ENCODE results near the gene CREB5. TPM values are rescaled to one million over a fixed set of nuclear protein-coding genes. Genes with fewer than 3 reads are reported as not detected.

The CREB5 gene
- total and polyA plus RNA-seq, 3 donors from 2014 or later: 2.0 to 2.9 (median 2.9) TPM

GRCh38 chr7:28773423-28774145 lies 361.3 kb downstream of the CREB5 start:
- DNase-seq: no peak
- no peaks in the 10 kb centered on the region for H3K27me3 ChIP-seq
- TF ChIP-seq CTCF (IDR thresholded peaks at IDR 0.05): no peak
- H3K4me1 ChIP-seq: no peaks in the 10 kb centered on the region
- 85 to 88% methylated on average over 6 of the region's 6 CpGs for WGBS, 2 donors
- H3K4me3 ChIP-seq: no peak overlapping the region
- no peaks in the 10 kb centered on the region for H3K36me3 ChIP-seq (ENCODE audit: low read depth, missing control alignments)
- no peak overlapping the region for H3K27ac ChIP-seq
- intact Hi-C loops (cut with DNase I; ENCODE audit: low total_unique reads): no loop called here
- no peaks in the 10 kb centered on the region for H3K9me3 ChIP-seq

GRCh38 chr7:28774261-28774988 lies 362.1 kb downstream of the CREB5 start:
- Histone ChIP-seq H3K36me3 (ENCODE audit: low read depth, missing control alignments) (no peaks in the 10 kb centered on the region), H3K27ac (no peak overlapping the region), H3K9me3 (no peaks in the 10 kb centered on the region), H3K4me1 (no peaks in the 10 kb centered on the region), H3K4me3 (no peak overlapping the region), H3K27me3 (no peaks in the 10 kb centered on the region)
- intact Hi-C loops (cut with DNase I; ENCODE audit: low total_unique reads): no loop called here
- no peak for DNase-seq
- no peak for TF ChIP-seq CTCF (IDR thresholded peaks at IDR 0.05)
- TF ChIP-seq POLR2A (IDR thresholded peaks at IDR 0.05): no peak
- WGBS, 2 donors: 62 to 80% methylated on average over 4 of the region's 4 CpGs

- DNase-seq: no peak
- H3K4me1 ChIP-seq: no peaks in the 10 kb centered on the region
- H3K27ac ChIP-seq: no peak overlapping the region
- H3K9me3 ChIP-seq: no peaks in the 10 kb centered on the region
- no peaks in the 10 kb centered on the region for H3K36me3 ChIP-seq (ENCODE audit: low read depth, missing control alignments)
- intact Hi-C loops (cut with DNase I; ENCODE audit: low total_unique reads): no loop called here
- H3K27me3 ChIP-seq: no peaks in the 10 kb centered on the region
- no peak overlapping the region for H3K4me3 ChIP-seq
- 74 to 81% methylated on average over 4 of the region's 4 CpGs for WGBS, 2 donors
- no peak for TF ChIP-seq POLR2A (IDR thresholded peaks at IDR 0.05)
- no peak for TF ChIP-seq CTCF (IDR thresholded peaks at IDR 0.05)
Measured at GRCh38 chr7:28776463-28777157, 364.3 kb downstream of the CREB5 start.

- intact Hi-C loops (cut with DNase I; ENCODE audit: low total_unique reads): no loop called here
- Histone ChIP-seq H3K36me3 (ENCODE audit: low read depth, missing control alignments) (no peaks in the 10 kb centered on the region), H3K4me3 (no peak overlapping the region), H3K27ac (no peak overlapping the region), H3K9me3 (no peaks in the 10 kb centered on the region), H3K27me3 (no peaks in the 10 kb centered on the region), H3K4me1 (no peaks in the 10 kb centered on the region)
- TF ChIP-seq POLR2A (IDR thresholded peaks at IDR 0.05): no peak
- no peak for DNase-seq
- WGBS, 2 donors: 64 to 68% methylated on average over 4 of the region's 4 CpGs
Measured at GRCh38 chr7:28778786-28779185, 366.5 kb downstream of the CREB5 start.

- H3K4me1 ChIP-seq: no peaks in the 10 kb centered on the region
Measured at GRCh38 chr7:28779954-28780353, 367.6 kb downstream of the CREB5 start.

More at GRCh38 chr7:28779954-28780353, 367.6 kb downstream of the CREB5 start:
- Histone ChIP-seq H3K36me3 (ENCODE audit: low read depth, missing control alignments) (no peaks in the 10 kb centered on the region), H3K4me3 (no peak overlapping the region), H3K27me3 (no peaks in the 10 kb centered on the region), H3K27ac (no peak overlapping the region), H3K9me3 (no peaks in the 10 kb centered on the region)
- intact Hi-C loops (cut with DNase I; ENCODE audit: low total_unique reads): no loop called here
- no peak for DNase-seq
- TF ChIP-seq POLR2A (IDR thresholded peaks at IDR 0.05): no peak
- no peak for TF ChIP-seq CTCF (IDR thresholded peaks at IDR 0.05)
- WGBS, 2 donors: 84 to 94% methylated on average over 6 of the region's 6 CpGs
